GM19043 (cell line): ENCODE measurements around the gene RAB23.

Source experiments
- ATAC-seq: cut with Tn5 transposase; IDR thresholded peaks from one replicate; pipeline ENCODE4 v1.9.1; 2021; ENCODE audit warnings: low read depth; ENCODE audit not compliant: unreplicated experiment

The RAB23 gene

DNA sequence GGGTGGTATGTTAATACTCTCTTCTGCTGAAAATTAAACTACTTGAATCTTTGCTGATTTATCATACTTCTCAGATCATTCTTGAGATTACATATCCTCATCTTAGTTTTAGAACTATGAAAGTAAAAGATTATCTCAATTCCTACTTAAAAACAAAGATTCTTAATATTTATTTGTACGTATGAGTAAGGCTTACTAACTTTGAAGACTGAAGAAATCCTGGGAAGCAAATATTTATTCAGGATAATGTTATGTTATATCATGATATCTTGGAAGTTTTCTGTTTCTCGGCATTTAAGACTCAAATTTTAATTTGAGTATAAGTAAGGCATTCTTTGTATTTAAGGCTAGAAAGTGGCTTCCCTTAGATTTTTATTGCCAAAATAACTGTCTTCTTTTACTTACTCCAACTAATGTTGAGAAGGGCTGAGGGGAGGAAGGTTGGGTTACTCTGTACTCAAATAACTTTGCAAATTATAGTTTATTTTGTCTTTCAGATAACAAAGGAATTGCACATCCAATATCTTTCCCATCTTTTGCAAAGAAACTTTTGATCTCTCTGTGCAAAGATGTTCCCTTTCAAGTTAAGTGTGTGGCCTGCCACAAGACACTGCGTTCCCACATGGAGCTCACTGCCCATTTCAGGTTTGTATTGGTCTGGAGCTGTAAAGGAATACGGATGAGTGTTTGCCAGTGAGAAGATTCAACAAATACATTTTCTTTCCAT lies 80.5 kb downstream of the RAB23 start:
- no peak for ATAC-seq

DNA sequence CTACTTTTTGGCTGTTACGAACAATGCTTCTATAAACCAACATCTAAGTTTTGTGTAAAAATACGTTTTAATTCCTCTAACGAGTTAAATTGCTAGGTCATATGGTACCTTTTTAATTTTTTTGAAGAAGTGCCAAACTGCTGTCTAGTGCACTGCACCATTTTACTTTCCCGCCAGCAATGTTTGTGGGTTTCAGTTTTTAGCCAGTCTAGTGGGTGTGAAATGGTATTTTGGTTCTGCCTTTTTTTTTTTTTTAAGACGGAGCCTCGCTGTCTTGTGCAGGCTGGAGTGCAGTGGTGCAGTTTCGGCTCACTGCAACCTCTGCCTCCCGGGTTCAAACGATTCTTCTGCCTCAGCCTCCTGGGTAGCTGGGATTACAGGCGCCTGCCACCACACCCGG lies 84.1 kb downstream of the RAB23 start:
- ATAC-seq: no peak

DNA sequence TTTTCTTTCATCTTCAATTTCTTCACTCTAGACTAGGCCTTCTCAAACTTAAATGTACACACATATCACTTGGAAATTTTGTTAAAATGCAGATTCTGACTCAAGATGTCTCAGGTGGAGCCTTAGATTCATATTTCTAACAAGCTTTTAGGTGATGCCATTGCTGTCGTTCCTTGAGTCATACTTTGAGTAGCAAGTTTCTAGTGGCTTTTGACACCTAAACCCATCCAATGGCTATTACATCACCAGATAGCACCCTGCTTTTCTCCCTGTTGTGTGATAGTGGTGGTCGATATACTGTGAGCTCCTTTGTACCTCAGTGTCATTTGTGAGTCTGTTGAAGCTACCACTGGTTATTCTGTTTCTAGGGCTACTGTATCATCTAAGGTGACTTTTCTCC lies 84.8 kb downstream of the RAB23 start:
- ATAC-seq: no peak
